HepG2 (cell line): ENCODE measurements around the gene MTIF2. TPM values are rescaled to one million over a fixed set of nuclear protein-coding genes. Genes with fewer than 3 reads are reported as not detected.
A peak's percentile ranks its signal among the peaks of the same experiment; 100 is the strongest.

Experiments used
- AHR ChIP-seq: IDR thresholded peaks from 2 replicates; pipeline ENCODE4 v1.6.1; 2018; ENCODE audit warnings: missing genetic modification reagents, missing compliant biosample characterization
- ASH2L ChIP-seq: fragments of 300-600, 200-600 bp; sonication (generic); IDR thresholded peaks from 2 replicates; pipeline ENCODE4 v1.7.0; 2017; ENCODE audit warnings: low read depth, mild to moderate bottlenecking, moderate library complexity, mixed read lengths, low read length; ENCODE audit not compliant: insufficient read length
- KIAA2018 ChIP-seq: sonication (generic); formaldehyde crosslinking; IDR thresholded peaks from 2 replicates; pipeline ENCODE4 v1.5.0; 2020; ENCODE audit warnings: mild to moderate bottlenecking, missing genetic modification reagents, borderline replicate concordance
- MED8 ChIP-seq: sonication (generic); formaldehyde crosslinking; IDR thresholded peaks from 2 replicates; pipeline ENCODE4 v1.8.1; 2023; ENCODE audit warnings: mild to moderate bottlenecking, missing genetic modification reagents; ENCODE audit not compliant: insufficient replicate concordance
- MIXL1 ChIP-seq: IDR thresholded peaks from 2 replicates; pipeline ENCODE4 v1.6.1; 2016
- MTA3 ChIP-seq: sonication (generic); formaldehyde crosslinking; IDR thresholded peaks from 2 replicates; pipeline ENCODE4 v1.4.0; 2020; ENCODE audit warnings: missing genetic modification reagents
- NR3C1 ChIP-seq: sonication (generic); formaldehyde crosslinking; IDR thresholded peaks from 2 replicates; pipeline ENCODE4 v1.4.0; 2020; ENCODE audit warnings: missing genetic modification reagents
- RXRB ChIP-seq: IDR thresholded peaks from 2 replicates; pipeline ENCODE4 v1.6.1; 2016; ENCODE audit warnings: borderline replicate concordance, missing genetic modification reagents, missing compliant biosample characterization
- SALL1 ChIP-seq: sonication (generic); formaldehyde crosslinking; IDR thresholded peaks from 2 replicates; pipeline ENCODE4 v1.8.0; 2022; ENCODE audit warnings: mild to moderate bottlenecking, missing genetic modification reagents
- SAP130 ChIP-seq: IDR thresholded peaks from 2 replicates; pipeline ENCODE4 v1.6.1; 2016; ENCODE audit warnings: low read depth
- SCMH1 ChIP-seq: sonication (generic); formaldehyde crosslinking; IDR thresholded peaks from 2 replicates; pipeline ENCODE4 v1.9.0; 2021; ENCODE audit warnings: missing genetic modification reagents, mild to moderate bottlenecking, borderline replicate concordance
- SP1 ChIP-seq, 2 experiments: fragments of 450-650 bp in 1 of 2; sonication (generic) in 1 of 2; formaldehyde crosslinking in 1 of 2; IDR thresholded peaks; 2 replicates each; pipeline versions ENCODE4 v1.4.0 to v1.6.1; 2016 to 2020; ENCODE audit warnings: missing genetic modification reagents in 1 of 2
- SSRP1 ChIP-seq: IDR thresholded peaks from 2 replicates; pipeline ENCODE4 v1.6.1; 2016; ENCODE audit warnings: control low read depth
- SYNCRIP ChIP-seq: fragments of 200-400 bp; formaldehyde crosslinking; IDR thresholded peaks from 2 replicates; pipeline ENCODE4 v1.6.1; 2018; ENCODE audit warnings: mild to moderate bottlenecking, low read depth, low read length; ENCODE audit not compliant: insufficient read depth
- TBP ChIP-seq: sonication (generic); formaldehyde crosslinking; IDR thresholded peaks from 2 replicates; pipeline ENCODE4 v1.5.0; 2020; ENCODE audit warnings: missing genetic modification reagents
- ZFYVE20 ChIP-seq: sonication (generic); formaldehyde crosslinking; IDR thresholded peaks from 2 replicates; pipeline ENCODE4 v1.8.0; 2023; ENCODE audit warnings: low read depth, mild to moderate bottlenecking, moderate library complexity, missing genetic modification reagents, borderline replicate concordance
- ZNF264 ChIP-seq: sonication (generic); formaldehyde crosslinking; IDR thresholded peaks from 2 replicates; pipeline ENCODE4 v1.4.0; 2020; ENCODE audit warnings: missing genetic modification reagents
- ZNF296 ChIP-seq: sonication (generic); formaldehyde crosslinking; conservative IDR thresholded peaks from 2 replicates; pipeline ENCODE4 v1.5.0; 2020; ENCODE audit warnings: mild to moderate bottlenecking, missing genetic modification reagents
- ZNF30 ChIP-seq: sonication (generic); formaldehyde crosslinking; IDR thresholded peaks from 2 replicates; pipeline ENCODE4 v1.5.0; 2020; ENCODE audit warnings: mild to moderate bottlenecking, missing genetic modification reagents
- ZNF543 ChIP-seq: sonication (generic); formaldehyde crosslinking; IDR thresholded peaks from 2 replicates; pipeline ENCODE4 v1.4.0; 2020; ENCODE audit warnings: mild to moderate bottlenecking, missing genetic modification reagents
- ZNF577 ChIP-seq: sonication (generic); formaldehyde crosslinking; IDR thresholded peaks from 2 replicates; pipeline ENCODE4 v1.4.0; 2020; ENCODE audit warnings: mild to moderate bottlenecking, low read depth, missing genetic modification reagents, borderline replicate concordance
- ZNF598 ChIP-seq: sonication (generic); formaldehyde crosslinking; IDR thresholded peaks from 2 replicates; pipeline ENCODE4 v1.5.1; 2020; ENCODE audit warnings: mild to moderate bottlenecking, missing genetic modification reagents, borderline replicate concordance
- ZNF605 ChIP-seq: sonication (generic); formaldehyde crosslinking; IDR thresholded peaks from 2 replicates; pipeline ENCODE4 v1.8.0; 2022; ENCODE audit warnings: mild to moderate bottlenecking, missing genetic modification reagents
- ZNF780A ChIP-seq: sonication (generic); formaldehyde crosslinking; IDR thresholded peaks from 2 replicates; pipeline ENCODE4 v1.8.0; 2022; ENCODE audit warnings: mild to moderate bottlenecking, missing genetic modification reagents, moderate library complexity
- polyA plus RNA-seq, 8 experiments: library from polyadenylated mRNA; depleted of rRNA in 3 of 8; stranded (reverse) in 7 of 8; unstranded in 1 of 8; fragments of >200 nt; fragmentation: Illumina TruSeq in 4 of 8; extraction: Trizol in 4 of 8; gene quantifications; 2 replicates each; pipeline versions ENCODE4 v1.2.1 to v1.2.3, GENCODE V29; 2011 to 2016; ENCODE audit warnings: low read depth in 4 of 8, missing spikeins in 1 of 8, mixed read lengths in 1 of 8; ENCODE audit not compliant: insufficient read depth in 1 of 8
- total RNA-seq, 5 experiments: library from RNA; depleted of rRNA; stranded (reverse); fragments of >200 nt; fragmentation: Illumina TruSeq; extraction: Trizol; gene quantifications; 2 replicates each; pipeline ENCODE4 v1.2.3, GENCODE V29; 2016; ENCODE audit warnings: low read depth in 1 of 5

Gene MTIF2
- total and polyA plus RNA-seq, 2 of the 13 experiments (the other 11 are each of a cell fraction or from before 2014, with no cell fraction given): 32.1 to 92.1 TPM

- TF ChIP-seq SALL1 (CRISPR knock-in tag) (peak; percentile 93), ZNF605 (CRISPR knock-in tag) (peak; percentile 96), MIXL1 (CRISPR knock-in tag) (no peak; the same call in 1 of the 2 replicates), ZNF543 (CRISPR knock-in tag) (peak; percentile 60), SYNCRIP (no peak), SSRP1 (CRISPR knock-in tag) (no peak), MTA3 (CRISPR knock-in tag) (no peak), ZNF296 (CRISPR knock-in tag) (no peak; the same call in 1 of the 2 replicates), SAP130 (CRISPR knock-in tag) (peak; percentile 94), ZNF598 (CRISPR knock-in tag) (no peak), SP1 (IDR thresholded peaks at IDR 0.05) (no peak), SP1 (CRISPR knock-in tag; IDR thresholded peaks at IDR 0.05) (peak; percentile 63; the same call in 1 of the 2 replicates), ZNF780A (CRISPR knock-in tag) (no peak), ASH2L (peak; percentile 94), ZNF264 (CRISPR knock-in tag) (no peak), ZFYVE20 (CRISPR knock-in tag) (no peak), ZNF30 (CRISPR knock-in tag) (no peak), SCMH1 (CRISPR knock-in tag) (no peak), ZNF577 (CRISPR knock-in tag) (peak; percentile 71; the same call in 1 of the 2 replicates), AHR (peak; percentile 55; the same call in 1 of the 2 replicates), NR3C1 (CRISPR knock-in tag) (no peak), KIAA2018 (CRISPR knock-in tag) (peak; percentile 95; the same call in 1 of the 2 replicates), RXRB (CRISPR knock-in tag) (peak; percentile 55), MED8 (CRISPR knock-in tag) (peak; percentile 58), TBP (CRISPR knock-in tag) (no peak)
Observed at GRCh38 chr2:55232084-55232862, 36.8 kb downstream of the MTIF2 start, which contains the start of the genes CLHC1 and RPS27A (continued).
